H1 (cell line): Measurements from ENCODE around the gene C19orf18. TPM values are rescaled to one million over a fixed set of nuclear protein-coding genes. Genes with fewer than 3 reads are reported as not detected.

Experiments used
- BACH1 ChIP-seq: IDR thresholded peaks from 2 replicates; pipeline ENCODE4 v1.6.1; 2012; ENCODE audit warnings: low read length, improper control_type of control experiment
- BCL11A ChIP-seq, 2 experiments: IDR thresholded peaks; one replicate each; pipeline ENCODE4 v1.6.1; 2011; ENCODE audit warnings: low read depth in 2 of 2, low read length in 2 of 2, mild to moderate bottlenecking in 2 of 2
- CEBPB ChIP-seq: IDR thresholded peaks from 2 replicates; pipeline ENCODE4 v1.6.1; 2012; ENCODE audit warnings: low read depth, low read length
- CTBP2 ChIP-seq: IDR thresholded peaks from 2 replicates; pipeline ENCODE4 v1.7.0; 2011; ENCODE audit warnings: borderline replicate concordance, mild to moderate bottlenecking, moderate library complexity, mixed read lengths, low read length; ENCODE audit not compliant: insufficient read depth, insufficient read length
- EZH2 ChIP-seq: fragments of 200-600 bp; sonication (generic); IDR thresholded peaks from 2 replicates; pipeline ENCODE4 v1.7.1; 2012; ENCODE audit warnings: low read depth, mild to moderate bottlenecking, moderate library complexity, low read length, inconsistent platforms; ENCODE audit not compliant: severe bottlenecking
- FOSL1 ChIP-seq: IDR thresholded peaks from 2 replicates; pipeline ENCODE4 v1.6.1; 2011; ENCODE audit warnings: mild to moderate bottlenecking, low read depth, low read length, moderate library complexity; ENCODE audit not compliant: insufficient read depth
- HDAC2 ChIP-seq, 2 experiments: fragments of 300-600 bp in 1 of 2; sonication (generic) in 1 of 2; IDR thresholded peaks; 2 replicates each; pipeline ENCODE4 v1.6.1; 2011 to 2012; ENCODE audit warnings: low read depth in 2 of 2, low read length in 2 of 2, mild to moderate bottlenecking in 2 of 2, moderate library complexity in 2 of 2, borderline replicate concordance in 1 of 2, inconsistent platforms in 1 of 2
- NANOG ChIP-seq: IDR thresholded peaks from 2 replicates; pipeline ENCODE4 v1.6.1; 2011; ENCODE audit warnings: low read length, low read depth, mild to moderate bottlenecking, inconsistent platforms; ENCODE audit not compliant: insufficient read depth, poor library complexity, severe bottlenecking
- PHF8 ChIP-seq: fragments of 200-600 bp; sonication (generic); conservative IDR thresholded peaks from 2 replicates; pipeline ENCODE4 v1.7.1; 2012; ENCODE audit warnings: low read depth, mild to moderate bottlenecking, inconsistent platforms, low read length, moderate library complexity
- POLR2A ChIP-seq, 2 experiments: IDR thresholded peaks; 1 replicate in 1 of 2; 2 replicates in 1 of 2; pipeline ENCODE4 v1.6.1; 2011; ENCODE audit warnings: low read depth in 2 of 2, low read length in 2 of 2, mild to moderate bottlenecking in 2 of 2; ENCODE audit errors: control extremely low read depth in 1 of 2
- POU5F1 ChIP-seq: IDR thresholded peaks from 2 replicates; pipeline ENCODE4 v1.6.1; 2011; ENCODE audit warnings: low read depth, mild to moderate bottlenecking, low read length, moderate library complexity
- RBBP5 ChIP-seq: IDR thresholded peaks from 2 replicates; pipeline ENCODE4 v1.7.1; 2012; ENCODE audit warnings: low read depth, mild to moderate bottlenecking, inconsistent platforms, low read length, moderate library complexity, borderline replicate concordance
- RNF2 ChIP-seq: fragments of 200-900, 300-1000 bp; sonication (generic); IDR thresholded peaks from 2 replicates; pipeline ENCODE4 v1.7.1; 2016; ENCODE audit warnings: borderline replicate concordance, low read depth, mild to moderate bottlenecking, antibody characterized with exemption, low read length; ENCODE audit not compliant: poor library complexity, severe bottlenecking; ENCODE audit errors: missing control alignments
- SIN3A ChIP-seq, 2 experiments: IDR thresholded peaks in 1 of 2; conservative IDR thresholded peaks in 1 of 2; 2 replicates each; pipeline ENCODE4 v1.6.1; 2011 to 2012; ENCODE audit warnings: low read length in 2 of 2, improper control_type of control experiment in 1 of 2, low read depth in 1 of 2, mild to moderate bottlenecking in 1 of 2
- SIX5 ChIP-seq: IDR thresholded peaks from 2 replicates; pipeline ENCODE4 v1.6.1; 2011; ENCODE audit warnings: mild to moderate bottlenecking, low read depth, low read length
- SP2 ChIP-seq: IDR thresholded peaks from 2 replicates; pipeline ENCODE4 v1.6.1; 2012; ENCODE audit warnings: mild to moderate bottlenecking, low read length, inconsistent platforms
- TCF12 ChIP-seq: IDR thresholded peaks from 2 replicates; pipeline ENCODE4 v1.6.1; 2011; ENCODE audit warnings: low read depth, mild to moderate bottlenecking, low read length
- ZNF274 ChIP-seq: IDR thresholded peaks from 2 replicates; pipeline ENCODE4 v1.7.0; 2012; ENCODE audit warnings: low read length, borderline replicate concordance; ENCODE audit errors: extremely low read depth
- polyA plus RNA-seq, 7 experiments: library from polyadenylated mRNA; depleted of rRNA in 3 of 7; stranded (reverse) in 5 of 7; unstranded in 2 of 7; fragments of >200 nt in 5 of 7; fragments of 200-250 nt in 2 of 7; gene quantifications; 1 replicate in 5 of 7; 2 replicates in 1 of 7; 4 replicates in 1 of 7; pipeline versions ENCODE4 v1.2.1 to v1.2.3, GENCODE V29; 2011 to 2013; ENCODE audit warnings: missing spikeins in 2 of 7, mixed read lengths in 2 of 7
- total RNA-seq: library from RNA; stranded (reverse); fragmentation: NEBNext Ultra II Directional; extraction: Animal tissue kit (Norgen Biotek cat#: 25700); gene quantifications from 2 replicates; pipeline ENCODE4 v1.2.1, GENCODE V29; 2021
- TF ChIP-seq, protein P1 (sequence below): IDR thresholded peaks from 2 replicates; pipeline ENCODE4 v1.6.1; 2012; ENCODE audit warnings: low read length, inconsistent platforms
- TF ChIP-seq, protein P2 (sequence below): IDR thresholded peaks from 2 replicates; pipeline ENCODE4 v1.6.1; 2011; ENCODE audit warnings: low read length, improper control_type of control experiment

The C19orf18 gene
- total and polyA plus RNA-seq, 2 of the 8 experiments (the other 6 are each of a cell fraction or from before 2014, with no cell fraction given) = 0.12 to 0.99 TPM

DNA sequence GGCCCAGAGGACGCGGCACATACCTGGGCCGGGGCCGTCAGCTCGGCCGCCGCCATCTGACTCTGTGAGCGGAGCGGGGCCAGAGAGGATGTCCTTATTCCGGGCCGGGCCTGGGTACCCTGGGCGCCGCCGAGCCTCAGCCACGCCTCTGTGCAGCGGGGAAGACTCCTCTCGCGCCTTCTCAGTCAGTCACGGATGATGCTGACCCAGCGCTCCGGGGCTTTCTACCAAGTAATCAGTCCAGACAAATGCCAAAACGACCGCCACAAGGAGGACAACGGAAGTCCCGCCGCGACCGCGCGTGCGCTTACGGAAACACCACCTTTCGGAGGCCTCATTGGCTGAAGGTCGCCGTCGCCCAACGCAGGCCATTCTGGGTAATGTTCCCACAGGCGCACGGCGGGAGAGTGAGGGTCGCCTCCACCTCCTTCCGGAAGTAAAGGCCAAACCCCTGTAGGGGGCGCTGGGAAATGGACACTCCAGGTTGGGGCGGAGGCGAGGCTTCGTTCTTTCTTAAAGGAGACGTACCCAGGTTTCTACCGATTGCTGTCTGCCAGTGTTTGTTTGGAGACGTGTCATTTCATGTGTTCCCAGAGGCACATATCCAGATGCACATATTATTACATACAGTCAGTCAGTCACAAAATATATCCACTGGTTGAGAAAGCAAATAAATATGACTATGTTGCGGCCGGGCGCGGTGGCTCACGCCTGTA is 26.8 kb downstream of the C19orf18 start, which contains the start of gene ZNF256 (continued):
- TF ChIP-seq SIN3A (conservative IDR thresholded peaks at IDR 0.05 in 1 of 2, IDR thresholded peaks at IDR 0.05 in 1 of 2; ENCODE audit: low read depth in 1 of 2, low read length in 2 of 2) (peak; percentile 49 to 82; a peak in 2 of 4 replicates), HDAC2 (IDR thresholded peaks at IDR 0.05; ENCODE audit: borderline replicate concordance in 1 of 2, low read depth in 2 of 2, low read length in 2 of 2) (peak in 1 of 2 experiments; percentile 15; a peak in 1 of 4 replicates), POLR2A (IDR thresholded peaks at IDR 0.05; ENCODE audit: control extremely low read depth in 1 of 2, low read depth in 2 of 2, low read length in 2 of 2) (peak in 1 of 2 experiments; percentile 89; a peak in 2 of 3 replicates), EZH2 (no peak), RNF2 (no peak), PHF8 (peak; percentile 80), RBBP5 (no peak), FOSL1 (no peak), POU5F1 (no peak), CTBP2 (no peak), BCL11A (IDR thresholded peaks at IDR 0.05; ENCODE audit: low read depth in 2 of 2, low read length in 2 of 2) (no peak), SP2 (no peak), ZNF274 (no peak), BACH1 (no peak), TCF12 (no peak), SIX5 (no peak), NANOG (no peak), CEBPB (no peak)
- TF ChIP-seq, protein P1, sequence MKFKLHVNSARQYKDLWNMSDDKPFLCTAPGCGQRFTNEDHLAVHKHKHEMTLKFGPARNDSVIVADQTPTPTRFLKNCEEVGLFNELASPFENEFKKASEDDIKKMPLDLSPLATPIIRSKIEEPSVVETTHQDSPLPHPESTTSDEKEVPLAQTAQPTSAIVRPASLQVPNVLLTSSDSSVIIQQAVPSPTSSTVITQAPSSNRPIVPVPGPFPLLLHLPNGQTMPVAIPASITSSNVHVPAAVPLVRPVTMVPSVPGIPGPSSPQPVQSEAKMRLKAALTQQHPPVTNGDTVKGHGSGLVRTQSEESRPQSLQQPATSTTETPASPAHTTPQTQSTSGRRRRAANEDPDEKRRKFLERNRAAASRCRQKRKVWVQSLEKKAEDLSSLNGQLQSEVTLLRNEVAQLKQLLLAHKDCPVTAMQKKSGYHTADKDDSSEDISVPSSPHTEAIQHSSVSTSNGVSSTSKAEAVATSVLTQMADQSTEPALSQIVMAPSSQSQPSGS = no peak
- TF ChIP-seq, protein P2, sequence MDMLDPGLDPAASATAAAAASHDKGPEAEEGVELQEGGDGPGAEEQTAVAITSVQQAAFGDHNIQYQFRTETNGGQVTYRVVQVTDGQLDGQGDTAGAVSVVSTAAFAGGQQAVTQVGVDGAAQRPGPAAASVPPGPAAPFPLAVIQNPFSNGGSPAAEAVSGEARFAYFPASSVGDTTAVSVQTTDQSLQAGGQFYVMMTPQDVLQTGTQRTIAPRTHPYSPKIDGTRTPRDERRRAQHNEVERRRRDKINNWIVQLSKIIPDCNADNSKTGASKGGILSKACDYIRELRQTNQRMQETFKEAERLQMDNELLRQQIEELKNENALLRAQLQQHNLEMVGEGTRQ = no peak
